H9 (cell line): ENCODE data around the gene CTSW. TPM values are rescaled to one million over a fixed set of nuclear protein-coding genes. Genes with fewer than 3 reads are reported as not detected.

ENCODE experiments used
- DNase-seq: peaks from one replicate; pipeline ENCODE4 v3.0.0-alpha.2; 2017
- H2AFZ ChIP-seq: one replicate; pipeline ENCODE4 v1.6.1; 2013; ENCODE audit warnings: mild to moderate bottlenecking, low read length, control low read depth, moderate library complexity
- H2AK5ac ChIP-seq: 2 replicates; pipeline ENCODE4 v1.6.1; 2013; ENCODE audit warnings: low read length, control low read depth, mixed read lengths; ENCODE audit not compliant: insufficient read length
- H2BK120ac ChIP-seq: one replicate; pipeline ENCODE4 v1.6.1; 2013; ENCODE audit warnings: low read depth, mild to moderate bottlenecking, low read length, control low read depth, inconsistent platforms; ENCODE audit not compliant: poor library complexity, severe bottlenecking
- H2BK12ac ChIP-seq: 2 replicates; pipeline ENCODE4 v1.6.1; 2013; ENCODE audit warnings: low read length, control low read depth, mixed read lengths, low read depth; ENCODE audit not compliant: insufficient read length
- H2BK15ac ChIP-seq: 2 replicates; pipeline ENCODE4 v1.6.1; 2013; ENCODE audit warnings: low read depth, low read length, control low read depth
- H2BK20ac ChIP-seq: one replicate; pipeline ENCODE4 v1.6.1; 2013; ENCODE audit warnings: low read depth, mild to moderate bottlenecking, low read length, control low read depth, inconsistent platforms; ENCODE audit not compliant: poor library complexity, severe bottlenecking
- H2BK5ac ChIP-seq: 2 replicates; pipeline ENCODE4 v1.6.1; 2013; ENCODE audit warnings: low read length, control low read depth, mixed read lengths; ENCODE audit not compliant: insufficient read length
- H3K14ac ChIP-seq: 2 replicates; pipeline ENCODE4 v1.6.1; 2013; ENCODE audit warnings: low read length, control low read depth; ENCODE audit not compliant: insufficient read depth
- H3K18ac ChIP-seq: 2 replicates; pipeline ENCODE4 v1.6.1; 2013; ENCODE audit warnings: low read depth, mild to moderate bottlenecking, mixed read lengths, low read length, control low read depth; ENCODE audit not compliant: insufficient read length
- H3K23ac ChIP-seq: 2 replicates; pipeline ENCODE4 v1.6.1; 2013; ENCODE audit warnings: low read length, control low read depth, mixed read lengths, low read depth; ENCODE audit not compliant: insufficient read length
- H3K23me2 ChIP-seq: 2 replicates; pipeline ENCODE4 v1.6.1; 2013; ENCODE audit warnings: low read depth, mild to moderate bottlenecking, mixed read lengths, low read length, control low read depth; ENCODE audit not compliant: insufficient read length, poor library complexity, severe bottlenecking
- H3K27ac ChIP-seq: 2 replicates; pipeline ENCODE4 v1.5.1; 2013; ENCODE audit warnings: low read length, control low read depth, mixed read lengths, low read depth; ENCODE audit not compliant: insufficient read length
- H3K27me3 ChIP-seq: 2 replicates; pipeline ENCODE4 v1.6.1; 2013; ENCODE audit warnings: low read length, control low read depth, inconsistent platforms; ENCODE audit not compliant: insufficient read depth
- H3K4ac ChIP-seq: 2 replicates; pipeline ENCODE4 v1.6.1; 2013; ENCODE audit warnings: low read depth, mild to moderate bottlenecking, control low read depth, inconsistent platforms, low read length, moderate library complexity
- H3K4me1 ChIP-seq: 2 replicates; pipeline ENCODE4 v1.6.1; 2013; ENCODE audit warnings: low read length, control low read depth, inconsistent platforms; ENCODE audit not compliant: insufficient read depth
- H3K4me2 ChIP-seq: 2 replicates; pipeline ENCODE4 v1.6.1; 2013; ENCODE audit warnings: low read length, control low read depth, mixed read lengths; ENCODE audit not compliant: insufficient read length, insufficient read depth
- H3K56ac ChIP-seq: 2 replicates; pipeline ENCODE4 v1.6.1; 2013; ENCODE audit warnings: low read depth, mild to moderate bottlenecking, mixed read lengths, low read length, control low read depth; ENCODE audit not compliant: insufficient read length
- H3K79me1 ChIP-seq: 2 replicates; pipeline ENCODE4 v1.6.1; 2013; ENCODE audit warnings: low read depth, mild to moderate bottlenecking, moderate library complexity, low read length, control low read depth, inconsistent platforms; ENCODE audit not compliant: insufficient read depth, poor library complexity, severe bottlenecking
- H3K79me2 ChIP-seq: 2 replicates; pipeline ENCODE4 v1.6.1; 2013; ENCODE audit warnings: low read length, control low read depth, inconsistent platforms; ENCODE audit not compliant: insufficient read depth
- H3K9ac ChIP-seq: 2 replicates; pipeline ENCODE4 v1.6.1; 2013; ENCODE audit warnings: low read length, control low read depth, mixed read lengths; ENCODE audit not compliant: insufficient read length; ENCODE audit errors: extremely low read depth
- H3K9me3 ChIP-seq: one replicate; pipeline ENCODE4 v1.6.1; 2013; ENCODE audit warnings: low read depth, low read length, inconsistent platforms; ENCODE audit not compliant: control insufficient read depth
- H3T11ph ChIP-seq: one replicate; pipeline ENCODE4 v1.6.1; 2013; ENCODE audit warnings: mild to moderate bottlenecking, low read length, control low read depth, inconsistent platforms
- H4K20me1 ChIP-seq: one replicate; pipeline ENCODE4 v1.6.1; 2013; ENCODE audit not compliant: control insufficient read depth, insufficient read length, insufficient read depth
- H4K5ac ChIP-seq: 2 replicates; pipeline ENCODE4 v1.6.1; 2013; ENCODE audit warnings: low read depth, mild to moderate bottlenecking, mixed read lengths, low read length, control low read depth; ENCODE audit not compliant: insufficient read length
- H4K8ac ChIP-seq: replicated peaks from 2 replicates; pipeline ENCODE4 v1.6.1; 2013; ENCODE audit warnings: low read length, control low read depth, mixed read lengths, low read depth; ENCODE audit not compliant: insufficient read length
- H4K91ac ChIP-seq: 2 replicates; pipeline ENCODE4 v1.6.1; 2013; ENCODE audit warnings: low read depth, mild to moderate bottlenecking, moderate library complexity, mixed read lengths, low read length, control low read depth; ENCODE audit not compliant: insufficient read length
- H3K27ac Mint-ChIP-seq, 3 experiments: 2 replicates in 2 of 3; 3 replicates in 1 of 3; pipeline ENCODE4 v1.8.0; 2020 to 2021; ENCODE audit warnings: mixed read lengths in 3 of 3, mild to moderate bottlenecking in 1 of 3, moderate library complexity in 1 of 3
- H3K27me3 Mint-ChIP-seq: 2 replicates; pipeline ENCODE4 v1.8.0; 2021; ENCODE audit warnings: low read depth, mild to moderate bottlenecking, moderate library complexity, mixed read lengths
- H3K36me3 Mint-ChIP-seq, 3 experiments: 2 replicates in 2 of 3; 3 replicates in 1 of 3; pipeline ENCODE4 v1.8.0; 2020 to 2021; ENCODE audit warnings: low read depth in 3 of 3, mixed read lengths in 3 of 3; ENCODE audit not compliant: insufficient read depth in 1 of 3
- H3K4me1 Mint-ChIP-seq, 2 experiments: 2 replicates each; pipeline ENCODE4 v1.8.0; 2020; ENCODE audit warnings: mixed read lengths in 2 of 2
- H3K4me3 Mint-ChIP-seq, 2 experiments: 2 replicates in 1 of 2; 3 replicates in 1 of 2; pipeline ENCODE4 v1.8.0; 2020 to 2021; ENCODE audit warnings: mild to moderate bottlenecking in 2 of 2, mixed read lengths in 2 of 2, moderate library complexity in 1 of 2
- H3K9me3 Mint-ChIP-seq, 2 experiments: 2 replicates in 1 of 2; 3 replicates in 1 of 2; pipeline ENCODE4 v1.8.0; 2020; ENCODE audit warnings: mild to moderate bottlenecking in 2 of 2, mixed read lengths in 2 of 2, moderate library complexity in 1 of 2
- CTCF ChIP-seq: fragments of 200-600 bp; sonication (generic); conservative IDR thresholded peaks from 3 replicates; pipeline ENCODE4 v1.8.0; 2021; ENCODE audit warnings: antibody characterized with exemption, mild to moderate bottlenecking
- WGBS: extraction: QIAGEN DNeasy Blood & Tissue Kit; methylation state at CpG from one replicate; pipeline ENCODE4 v1.1.7; 2013; ENCODE audit warnings: missing lambda C conversion rate, low lambda C conversion rate, mixed read lengths; ENCODE audit not compliant: insufficient read length; ENCODE audit errors: extremely low coverage; 5-methylcytosine and 5-hydroxymethylcytosine counted together
- total RNA-seq: library from RNA; stranded (reverse); gene quantifications from 2 replicates; pipeline ENCODE4 v1.2.1, GENCODE V29; 2021

CTSW gene
- total RNA-seq, 1 experiment from 2014 or later: not detected

- no peak overlapping the region for H3K9ac ChIP-seq
- no peak overlapping the region for H3K4ac ChIP-seq
- H4K91ac ChIP-seq: no peak overlapping the region
- H3K4me1 ChIP-seq: peaks cover 9% of the 10 kb centered on the region; the same call in 1 of the 2 replicates
- H2BK20ac ChIP-seq: no peak overlapping the region
- H2AFZ ChIP-seq: no peak overlapping the region
- no peak overlapping the region for H3K4me2 ChIP-seq
- DNase-seq: no peak
- Mint-ChIP-seq H3K4me1 (peaks cover 24 to 38% of the 10 kb centered on the region in 2 experiments), H3K27ac (no peak overlapping the region), H3K27me3 (peaks cover 17% of the 10 kb centered on the region), H3K4me3 (peak overlapping the region in 1 of 2 experiments; percentile 98; a peak in 3 of 5 replicates), H3K36me3 (peaks cover 35 to 58% (median 55%) of the 10 kb centered on the region in 3 experiments), H3K9me3 (peaks cover 2 to 4% of the 10 kb centered on the region in 2 experiments; a peak in 2 of 5 replicates)
- H2AK5ac ChIP-seq: no peak overlapping the region
- no peaks in the 10 kb centered on the region for H4K20me1 ChIP-seq
- H3K27ac ChIP-seq: no peak overlapping the region
- WGBS: no CpG with 5 or more reads among the region's 12 CpGs
- H2BK15ac ChIP-seq: no peak overlapping the region
- H4K5ac ChIP-seq: no peak overlapping the region
- H2BK120ac ChIP-seq: no peak overlapping the region
- H3K27me3 ChIP-seq: peaks cover 6% of the 10 kb centered on the region; the same call in 1 of the 2 replicates
- H3K18ac ChIP-seq: no peak overlapping the region
- H2BK12ac ChIP-seq: no peak overlapping the region
- no peak overlapping the region for H3T11ph ChIP-seq
- no peak overlapping the region for H2BK5ac ChIP-seq
- H3K23me2 ChIP-seq: peaks cover 14% of the 10 kb centered on the region
- H3K23ac ChIP-seq: no peak overlapping the region
- H3K79me2 ChIP-seq: no peaks in the 10 kb centered on the region; the same call in 1 of the 2 replicates
- no peaks in the 10 kb centered on the region for H3K9me3 ChIP-seq
- TF ChIP-seq CTCF: no peak
- no peak overlapping the region for H3K56ac ChIP-seq
- no peak overlapping the region for H3K14ac ChIP-seq
- no peak overlapping the region for H4K8ac ChIP-seq
- no peaks in the 10 kb centered on the region for H3K79me1 ChIP-seq
Observed at GRCh38 chr11:65885808-65886536, 6.3 kb downstream of the CTSW start.
